Measurements from ENCODE around the gene COL16A1.
A peak's percentile ranks its signal among the peaks of the same experiment; 100 is the strongest.

Gene COL16A1

GRCh38 chr1:31705080-31705866 is 1.5 kb upstream of the COL16A1 start:
- peak; percentile 41 for DNase-seq

GRCh38 chr1:31704271-31705079 is 658 bp upstream of the COL16A1 start:
- DNase-seq: no peak

- no peak for DNase-seq
These were observed 897 bp downstream of the COL16A1 start for GRCh38 chr1:31702836-31703404.

GRCh38 chr1:31701091-31701736 is 2.6 kb downstream of the COL16A1 start:
- peak; percentile 33 for DNase-seq

- no peak for DNase-seq
These were observed 3.2 kb downstream of the COL16A1 start for GRCh38 chr1:31700468-31701090.

GRCh38 chr1:31699341-31699891 is 4.4 kb downstream of the COL16A1 start:
- no peak for DNase-seq

GRCh38 chr1:31697369-31697984 is 6.3 kb downstream of the COL16A1 start:
- no peak for DNase-seq

GRCh38 chr1:31696242-31696641 is 7.6 kb downstream of the COL16A1 start:
- no peak for DNase-seq

GRCh38 chr1:31695327-31695726 is 8.5 kb downstream of the COL16A1 start:
- no peak for DNase-seq

GRCh38 chr1:31694964-31695313 is 8.9 kb downstream of the COL16A1 start:
- DNase-seq: no peak

- no peak for DNase-seq
These were observed 9.5 kb downstream of the COL16A1 start for GRCh38 chr1:31694069-31694963.

- DNase-seq: no peak
These were observed 10.6 kb downstream of the COL16A1 start for GRCh38 chr1:31693231-31693630.

GRCh38 chr1:31691951-31692350 is 11.9 kb downstream of the COL16A1 start:
- DNase-seq: no peak

GRCh38 chr1:31691446-31691845 is 12.4 kb downstream of the COL16A1 start:
- no peak for DNase-seq

- no peak for DNase-seq
These were observed 12.9 kb downstream of the COL16A1 start for GRCh38 chr1:31690921-31691320.

GRCh38 chr1:31689854-31690253 is 14.0 kb downstream of the COL16A1 start:
- DNase-seq: no peak

- DNase-seq: no peak
These were observed 14.4 kb downstream of the COL16A1 start for GRCh38 chr1:31689379-31689778.

GRCh38 chr1:31688233-31688918 is 15.4 kb downstream of the COL16A1 start:
- no peak for DNase-seq

- DNase-seq: no peak
These were observed 16.2 kb downstream of the COL16A1 start for GRCh38 chr1:31687601-31688000.

- no peak for DNase-seq
These were observed 18.0 kb downstream of the COL16A1 start for GRCh38 chr1:31685795-31686194.
